Uterus (tissue), 4 donors: ENCODE data around the gene NXPE3. TPM values are rescaled to one million over a fixed set of nuclear protein-coding genes. Genes with fewer than 3 reads are reported as not detected.

ENCODE experiments used
- DNase-seq, 2 donors: peaks; one replicate each; pipeline ENCODE4 v3.0.0-alpha.2; 2019 to 2020
- H3K27ac ChIP-seq, 2 donors: fragments of 200-600 bp; sonication (generic); 1 replicate in 1 of 2; 2 replicates in 1 of 2; pipeline ENCODE4 v1.5.1; 2016 to 2018
- H3K27me3 ChIP-seq, 2 donors: fragments of 200-600 bp; sonication (generic); one replicate each; pipeline ENCODE4 v1.5.1; 2018 to 2019; ENCODE audit warnings: control low read depth in 1 of 2
- H3K36me3 ChIP-seq, 2 donors: fragments of 200-600 bp; sonication (generic); one replicate each; pipeline ENCODE4 v1.5.1; 2019; ENCODE audit warnings: control low read depth in 1 of 2
- H3K4me1 ChIP-seq, 2 donors: fragments of 200-600 bp; sonication (generic); one replicate each; pipeline ENCODE4 v1.5.1; 2018 to 2019; ENCODE audit warnings: control low read depth in 1 of 2
- H3K4me3 ChIP-seq, 2 donors: fragments of 200-600 bp; sonication (generic); 1 replicate in 1 of 2; 2 replicates in 1 of 2; pipeline ENCODE4 v1.5.1; 2018 to 2019; ENCODE audit warnings: mild to moderate bottlenecking in 1 of 2
- H3K9me3 ChIP-seq, 2 donors: fragments of 200-600 bp; sonication (generic); one replicate each; pipeline ENCODE4 v1.5.1; 2019; ENCODE audit warnings: control low read depth in 1 of 2
- POLR2A ChIP-seq, 2 donors: fragments of 450-650 bp; IDR thresholded peaks; one replicate each; pipeline ENCODE4 v1.6.1; 2016; ENCODE audit warnings: antibody characterized with exemption in 2 of 2, mild to moderate bottlenecking in 1 of 2, moderate library complexity in 1 of 2
- intact Hi-C: fragments of 100-400 bp; cut with DNase I; formaldehyde crosslinking; loops from one replicate; pipeline ENCODE4 v1.15.1; 2023; ENCODE audit warnings: low total_unique reads
- total RNA-seq, 4 donors: library from RNA; depleted of rRNA in 3 of 4; stranded (reverse); fragments of >200 nt in 3 of 4; gene quantifications; one replicate each; pipeline versions ENCODE4 v1.1.0 to v1.2.4, GENCODE V29; 2014 to 2023
- TF ChIP-seq, protein P1 (sequence below), 4 experiments: fragments of 200-600 bp in 2 of 4; fragments of 450-650 bp in 2 of 4; sonication (generic) in 2 of 4; IDR thresholded peaks; one replicate each; pipeline ENCODE4 v1.5.1; 2016 to 2019; ENCODE audit warnings: antibody characterized with exemption in 4 of 4, mild to moderate bottlenecking in 2 of 4, moderate library complexity in 1 of 4
- donor health status: DM: yes; HTN: yes; CAD: no.

NXPE3 gene
- total RNA-seq, 4 donors from 2014 or later, result 3.1 to 26.0 (median 10.3) TPM

DNA sequence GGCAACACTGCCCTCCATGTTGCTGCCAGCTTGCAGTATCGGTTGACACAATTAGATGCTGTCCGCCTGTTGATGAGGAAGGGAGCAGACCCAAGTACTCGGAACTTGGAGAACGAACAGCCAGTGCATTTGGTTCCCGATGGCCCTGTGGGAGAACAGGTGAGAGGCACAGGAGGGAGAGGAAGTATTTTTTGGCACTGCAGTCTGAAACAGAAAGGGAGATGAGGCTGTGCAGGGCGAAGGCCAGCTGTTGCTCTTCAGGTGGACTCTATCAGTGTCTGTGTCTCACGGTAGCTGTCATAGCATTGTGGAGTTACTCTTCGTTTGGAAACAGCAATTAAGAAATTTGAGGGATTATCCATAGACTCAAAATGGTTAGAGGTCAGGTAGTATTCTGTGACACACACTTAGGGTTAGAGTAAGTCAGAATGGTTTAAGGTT, 78.3 kb downstream of the NXPE3 start:
- H3K27ac ChIP-seq, result no peak overlapping the region
- TF ChIP-seq POLR2A (IDR thresholded peaks at IDR 0.05), result no peak
- TF ChIP-seq, protein P1, sequence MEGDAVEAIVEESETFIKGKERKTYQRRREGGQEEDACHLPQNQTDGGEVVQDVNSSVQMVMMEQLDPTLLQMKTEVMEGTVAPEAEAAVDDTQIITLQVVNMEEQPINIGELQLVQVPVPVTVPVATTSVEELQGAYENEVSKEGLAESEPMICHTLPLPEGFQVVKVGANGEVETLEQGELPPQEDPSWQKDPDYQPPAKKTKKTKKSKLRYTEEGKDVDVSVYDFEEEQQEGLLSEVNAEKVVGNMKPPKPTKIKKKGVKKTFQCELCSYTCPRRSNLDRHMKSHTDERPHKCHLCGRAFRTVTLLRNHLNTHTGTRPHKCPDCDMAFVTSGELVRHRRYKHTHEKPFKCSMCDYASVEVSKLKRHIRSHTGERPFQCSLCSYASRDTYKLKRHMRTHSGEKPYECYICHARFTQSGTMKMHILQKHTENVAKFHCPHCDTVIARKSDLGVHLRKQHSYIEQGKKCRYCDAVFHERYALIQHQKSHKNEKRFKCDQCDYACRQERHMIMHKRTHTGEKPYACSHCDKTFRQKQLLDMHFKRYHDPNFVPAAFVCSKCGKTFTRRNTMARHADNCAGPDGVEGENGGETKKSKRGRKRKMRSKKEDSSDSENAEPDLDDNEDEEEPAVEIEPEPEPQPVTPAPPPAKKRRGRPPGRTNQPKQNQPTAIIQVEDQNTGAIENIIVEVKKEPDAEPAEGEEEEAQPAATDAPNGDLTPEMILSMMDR (IDR thresholded peaks at IDR 0.05), result no peak
- H3K9me3 ChIP-seq, result no peaks in the 10 kb centered on the region
- intact Hi-C loops, result no loop called here
- H3K27me3 ChIP-seq, result no peaks in the 10 kb centered on the region
- no peak overlapping the region for H3K4me3 ChIP-seq
- H3K4me1 ChIP-seq, result peaks cover 0 to 8% of the 10 kb centered on the region in 2 donors
- DNase-seq, result no peak
- H3K36me3 ChIP-seq, result no peaks in the 10 kb centered on the region

DNA sequence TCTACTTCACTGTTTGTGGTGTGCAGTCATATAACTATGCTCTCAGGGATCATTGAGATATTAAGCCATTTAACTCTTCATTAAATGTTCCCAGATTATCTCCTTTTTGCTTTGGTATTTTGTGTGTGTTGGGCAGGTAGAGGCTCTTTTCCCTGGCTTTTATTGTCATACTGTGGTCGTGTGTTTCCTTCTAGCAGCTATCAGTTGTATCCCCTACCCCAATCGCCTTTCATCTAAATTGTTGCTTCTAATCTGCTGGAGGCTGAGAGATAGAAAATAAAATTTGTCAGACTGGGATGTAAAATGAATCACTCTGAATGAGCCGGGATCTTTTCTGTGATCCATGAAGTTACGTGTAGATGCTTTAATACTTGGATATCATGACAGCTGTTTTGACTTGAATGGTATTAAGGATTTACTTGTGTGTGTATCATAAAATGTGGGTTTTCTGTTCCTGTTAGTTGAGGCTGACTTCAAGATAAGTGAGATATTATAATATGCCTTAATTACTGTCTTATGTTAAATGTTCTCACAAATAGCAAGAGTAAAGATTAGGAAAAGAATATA, 79.5 kb downstream of the NXPE3 start:
- Histone ChIP-seq H3K4me3 (no peak overlapping the region), H3K27ac (no peak overlapping the region), H3K9me3 (no peaks in the 10 kb centered on the region), H3K36me3 (no peaks in the 10 kb centered on the region), H3K27me3 (no peaks in the 10 kb centered on the region), H3K4me1 (peaks cover 0 to 2% of the 10 kb centered on the region in 2 donors)
- DNase-seq, result no peak
- TF ChIP-seq, protein P1 (IDR thresholded peaks at IDR 0.05), result no peak
- TF ChIP-seq POLR2A (IDR thresholded peaks at IDR 0.05), result no peak
- intact Hi-C loops, result no loop called here

DNA sequence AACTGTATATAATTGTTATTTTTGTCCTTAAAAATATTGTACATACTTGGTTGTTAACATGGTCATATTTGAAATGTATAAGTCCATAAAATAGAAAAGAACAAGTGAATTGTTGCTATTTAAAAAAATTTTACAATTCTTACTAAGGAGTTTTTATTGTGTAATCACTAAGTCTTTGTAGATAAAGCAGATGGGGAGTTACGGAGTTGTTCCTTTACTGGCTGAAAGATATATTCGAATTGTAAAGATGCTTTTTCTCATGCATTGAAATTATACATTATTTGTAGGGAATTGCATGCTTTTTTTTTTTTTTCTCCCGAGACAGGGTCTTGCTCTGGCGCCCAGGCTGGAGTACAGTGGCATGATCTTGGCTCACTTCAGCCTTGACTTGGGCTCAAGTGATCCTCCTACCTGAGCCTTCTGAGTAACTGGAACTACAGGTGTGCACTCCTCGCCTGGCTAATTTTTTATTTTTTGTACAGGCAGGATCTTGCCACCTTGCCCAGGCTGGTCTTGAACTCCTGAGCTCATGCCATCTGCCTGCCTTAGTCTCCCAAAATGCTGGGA, 81.0 kb downstream of the NXPE3 start:
- Histone ChIP-seq H3K4me1 (no peaks in the 10 kb centered on the region), H3K4me3 (no peak overlapping the region), H3K36me3 (no peaks in the 10 kb centered on the region), H3K9me3 (no peaks in the 10 kb centered on the region), H3K27me3 (no peaks in the 10 kb centered on the region), H3K27ac (no peak overlapping the region)
- intact Hi-C loops, result no loop called here
- DNase-seq, result no peak
- TF ChIP-seq, protein P1 (IDR thresholded peaks at IDR 0.05), result no peak
- no peak for TF ChIP-seq POLR2A (IDR thresholded peaks at IDR 0.05)

GRCh38 chr3:101861212-101861788, 82.3 kb downstream of the NXPE3 start:
- TF ChIP-seq POLR2A (IDR thresholded peaks at IDR 0.05), result no peak
- TF ChIP-seq, protein P1 (IDR thresholded peaks at IDR 0.05), result no peak
- H3K9me3 ChIP-seq, result no peaks in the 10 kb centered on the region
- DNase-seq, result no peak
- intact Hi-C loops, result no loop called here
- H3K27ac ChIP-seq, result no peak overlapping the region
- no peak overlapping the region for H3K4me3 ChIP-seq
- H3K36me3 ChIP-seq, result no peaks in the 10 kb centered on the region
- H3K4me1 ChIP-seq, result no peaks in the 10 kb centered on the region
- H3K27me3 ChIP-seq, result no peaks in the 10 kb centered on the region

GRCh38 chr3:101861789-101862415, 82.9 kb downstream of the NXPE3 start:
- DNase-seq, result no peak
- Histone ChIP-seq H3K27ac (no peak overlapping the region), H3K36me3 (no peaks in the 10 kb centered on the region), H3K9me3 (no peaks in the 10 kb centered on the region), H3K4me3 (no peak overlapping the region), H3K27me3 (no peaks in the 10 kb centered on the region), H3K4me1 (no peaks in the 10 kb centered on the region)
- intact Hi-C loops, result no loop called here
- TF ChIP-seq, protein P1 (IDR thresholded peaks at IDR 0.05), result no peak
- no peak for TF ChIP-seq POLR2A (IDR thresholded peaks at IDR 0.05)
